GM20000 (cell line): ENCODE measurements around the gene NRG3.

Experiments used
- DNase-seq: peaks from one replicate; pipeline ENCODE4 v3.0.0; 2012; ENCODE audit warnings: low spot score
- TF ChIP-seq, protein P1 (sequence below): IDR thresholded peaks from 2 replicates; pipeline ENCODE4 v1.5.1; 2012; ENCODE audit warnings: mild to moderate bottlenecking, control low read depth; ENCODE audit errors: extremely low read depth, missing control alignments

Gene NRG3

DNA sequence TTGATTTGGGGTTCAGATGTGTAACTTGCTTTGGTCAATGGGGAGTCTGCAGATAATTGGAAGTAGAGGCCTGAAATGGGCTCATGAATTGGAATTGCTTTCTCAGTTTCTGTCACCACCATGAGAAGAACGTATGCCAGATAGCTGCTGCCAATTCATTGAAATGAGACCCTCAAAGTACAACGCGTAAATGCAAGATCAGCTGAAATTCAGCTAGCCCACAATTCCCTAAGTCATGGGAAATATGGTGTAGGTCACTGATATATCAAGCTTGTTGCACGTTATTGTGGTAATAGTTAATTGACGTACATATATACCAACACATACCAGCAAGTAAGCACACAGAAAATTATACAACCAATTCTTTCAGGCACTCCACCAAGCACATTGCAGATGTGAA lies 520.0 kb downstream of the NRG3 start:
- TF ChIP-seq, protein P1, sequence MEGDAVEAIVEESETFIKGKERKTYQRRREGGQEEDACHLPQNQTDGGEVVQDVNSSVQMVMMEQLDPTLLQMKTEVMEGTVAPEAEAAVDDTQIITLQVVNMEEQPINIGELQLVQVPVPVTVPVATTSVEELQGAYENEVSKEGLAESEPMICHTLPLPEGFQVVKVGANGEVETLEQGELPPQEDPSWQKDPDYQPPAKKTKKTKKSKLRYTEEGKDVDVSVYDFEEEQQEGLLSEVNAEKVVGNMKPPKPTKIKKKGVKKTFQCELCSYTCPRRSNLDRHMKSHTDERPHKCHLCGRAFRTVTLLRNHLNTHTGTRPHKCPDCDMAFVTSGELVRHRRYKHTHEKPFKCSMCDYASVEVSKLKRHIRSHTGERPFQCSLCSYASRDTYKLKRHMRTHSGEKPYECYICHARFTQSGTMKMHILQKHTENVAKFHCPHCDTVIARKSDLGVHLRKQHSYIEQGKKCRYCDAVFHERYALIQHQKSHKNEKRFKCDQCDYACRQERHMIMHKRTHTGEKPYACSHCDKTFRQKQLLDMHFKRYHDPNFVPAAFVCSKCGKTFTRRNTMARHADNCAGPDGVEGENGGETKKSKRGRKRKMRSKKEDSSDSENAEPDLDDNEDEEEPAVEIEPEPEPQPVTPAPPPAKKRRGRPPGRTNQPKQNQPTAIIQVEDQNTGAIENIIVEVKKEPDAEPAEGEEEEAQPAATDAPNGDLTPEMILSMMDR, result no peak
- no peak for DNase-seq

DNA sequence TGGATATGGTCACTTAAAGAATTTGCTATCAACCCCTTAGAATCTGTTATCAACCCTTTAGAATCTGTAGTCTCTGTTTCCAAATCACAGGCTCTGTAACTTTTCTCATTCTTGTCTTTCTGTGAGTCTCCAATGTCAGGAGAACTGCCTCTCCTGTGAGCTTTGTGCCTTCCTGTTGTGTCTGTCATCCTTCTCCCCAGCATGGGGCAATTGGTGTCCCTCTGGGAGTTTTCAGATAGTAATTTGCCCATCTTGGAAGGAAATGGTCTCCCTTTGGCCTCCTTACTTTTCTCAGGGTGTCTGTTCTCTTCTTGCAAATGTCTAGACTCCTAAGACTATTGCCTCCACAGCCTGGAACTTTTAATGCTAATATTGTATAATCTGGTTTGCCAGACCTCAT lies 521.9 kb downstream of the NRG3 start:
- no peak for DNase-seq
- TF ChIP-seq, protein P1, result no peak

DNA sequence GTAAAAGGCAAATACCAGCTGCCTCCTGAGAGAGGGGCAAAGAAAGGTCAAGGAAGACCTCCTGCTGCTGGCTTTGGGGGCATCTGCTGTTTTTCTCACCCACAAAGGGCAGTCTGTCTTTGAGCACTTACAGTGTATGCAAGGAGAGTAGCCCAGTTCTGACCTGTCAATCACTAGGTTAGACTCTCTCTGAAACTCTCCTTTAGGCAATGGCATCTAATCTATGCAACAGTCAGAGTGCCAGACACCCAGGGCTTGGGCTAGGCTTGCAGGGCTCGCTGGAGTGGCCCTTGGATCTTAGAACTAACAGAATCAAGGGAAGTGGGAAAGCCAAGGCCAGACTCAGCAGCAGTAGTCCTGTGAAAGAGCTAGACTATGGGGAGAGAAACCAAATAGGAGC lies 522.9 kb downstream of the NRG3 start:
- TF ChIP-seq, protein P1, result no peak
- DNase-seq, result no peak

DNA sequence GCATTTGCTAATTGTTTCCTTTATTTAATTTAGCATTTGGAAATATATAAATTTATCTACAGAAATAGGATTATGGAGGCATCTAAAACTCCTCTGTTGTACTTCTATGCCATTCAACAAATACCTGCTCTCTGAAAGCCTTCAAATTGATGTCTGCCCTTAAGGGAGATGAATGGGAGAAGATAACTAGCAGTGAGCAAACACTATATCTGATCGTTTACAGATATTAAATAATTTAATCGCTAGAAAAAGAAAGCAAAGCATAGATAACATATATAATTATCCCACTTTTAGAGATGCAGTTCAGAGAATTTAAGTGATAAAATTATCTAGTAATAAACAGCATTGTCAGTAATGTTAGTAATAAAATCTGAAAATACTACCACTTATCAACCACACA lies 524.9 kb downstream of the NRG3 start:
- TF ChIP-seq, protein P1, result no peak
- no peak for DNase-seq

DNA sequence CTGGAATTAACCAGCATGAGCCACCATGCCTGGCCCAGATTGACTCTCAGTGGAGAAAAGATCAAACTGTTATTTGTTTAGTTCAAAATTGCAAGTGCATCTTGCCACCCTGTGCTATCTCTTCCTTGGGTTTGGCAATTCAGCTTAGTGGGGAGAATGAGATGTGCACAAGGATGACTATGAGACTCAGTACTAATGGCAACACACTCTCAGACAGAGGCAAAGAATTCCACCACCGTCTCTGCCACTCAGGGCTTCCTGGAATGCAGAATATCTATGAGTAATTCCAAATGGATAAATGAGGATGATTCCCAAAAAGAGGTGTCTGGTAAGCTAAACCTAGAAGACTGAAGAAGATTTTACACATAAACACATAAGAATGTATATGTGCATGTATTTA lies 525.8 kb downstream of the NRG3 start:
- DNase-seq, result no peak
- TF ChIP-seq, protein P1, result no peak

DNA sequence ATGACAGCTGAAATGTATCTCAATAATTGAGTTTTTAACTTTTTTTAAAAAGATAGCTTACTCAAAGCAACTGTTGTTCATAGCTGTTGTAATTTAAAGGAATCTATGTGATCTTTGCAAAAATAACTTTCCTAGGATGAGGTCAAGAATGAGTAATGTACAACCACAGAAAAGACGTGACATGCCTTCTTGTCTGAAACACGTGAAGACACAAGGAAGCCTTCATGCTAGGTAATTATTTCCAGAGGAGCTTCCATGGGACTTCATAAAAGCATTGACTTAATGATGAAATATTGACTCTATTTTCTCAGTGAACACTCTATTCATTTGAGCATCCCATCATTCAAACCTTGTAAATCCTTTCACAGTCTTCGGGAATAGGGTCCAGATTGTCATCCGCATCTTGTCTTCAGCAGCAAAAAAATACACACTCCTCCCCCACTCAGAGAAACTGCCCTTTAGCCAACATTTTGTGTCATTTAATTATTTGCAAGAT lies 528.0 kb downstream of the NRG3 start:
- no peak for DNase-seq
- TF ChIP-seq, protein P1, result no peak

DNA sequence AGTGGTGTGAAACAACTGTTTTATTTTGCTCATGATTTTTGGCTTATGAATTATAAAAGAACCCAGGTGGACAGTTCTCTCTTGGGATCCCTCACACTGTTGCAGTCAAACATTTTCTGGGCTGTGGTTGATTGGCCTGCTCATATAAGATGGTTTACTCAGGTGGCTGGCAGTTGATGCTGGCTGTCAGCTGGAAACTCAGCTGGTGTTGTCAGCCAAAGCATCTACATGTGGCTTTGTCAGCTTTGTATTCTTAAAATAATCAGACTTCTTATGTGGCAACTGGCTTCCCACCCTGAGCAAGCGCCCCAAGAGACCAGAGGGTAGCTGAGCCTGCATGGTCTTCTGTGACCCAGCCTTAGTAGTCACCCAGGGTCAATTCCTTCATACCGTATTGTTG lies 534.7 kb downstream of the NRG3 start:
- DNase-seq, result no peak
- TF ChIP-seq, protein P1, result no peak

DNA sequence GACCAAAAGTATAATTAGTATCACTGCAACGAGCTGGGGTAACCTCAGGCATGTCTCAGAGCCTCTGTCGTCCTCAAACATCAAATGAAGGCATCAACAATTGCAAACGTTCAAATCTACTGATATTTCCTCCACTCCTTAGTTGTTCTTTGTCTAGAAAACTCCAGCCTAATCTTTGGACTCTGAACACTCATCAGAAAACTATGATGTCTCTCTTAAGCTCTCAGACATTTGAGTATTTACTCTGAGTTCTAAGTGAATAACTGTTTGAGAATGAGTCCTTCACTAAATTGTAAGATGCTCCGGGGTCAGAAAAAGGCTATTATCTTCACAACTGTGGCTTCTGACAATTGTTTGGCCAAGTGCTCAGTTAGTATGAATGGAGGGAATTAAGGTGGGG lies 536.4 kb downstream of the NRG3 start:
- TF ChIP-seq, protein P1, result no peak
- DNase-seq, result no peak
